HepG2 (cell line): ENCODE measurements around the gene IL17RA. TPM values are rescaled to one million over a fixed set of nuclear protein-coding genes. Genes with fewer than 3 reads are reported as not detected.

Experiments used
- ATAC-seq: fragments of 200-7000 bp; cut with Tn5 transposase; 3 replicates; pipeline ENCODE4 v1.9.1; 2020; ENCODE audit warnings: mild to moderate bottlenecking, moderate library complexity
- BruUV-seq: library from RNA; stranded (reverse); fragments of 400-500 nt; replicated peaks from 2 replicates; lab custom pipeline; 2021; lab: Mats Ljungman, UMichigan
- CTCF ChIA-PET: fragments of 300-600 bp; formaldehyde crosslinking; extraction: SDS; loops from one replicate; lab custom pipeline; 2021; ENCODE audit warnings: low total read pairs, inconsistent platforms, low intra/inter-chr PET ratio; lab: Yijun Ruan, JAX
- POLR2A ChIA-PET: fragments of 350-600 bp; sonication (Branson Sonifier 250); formaldehyde crosslinking; loops from one replicate; lab custom pipeline; 2020; ENCODE audit warnings: antibody characterized with exemption, inconsistent platforms; lab: Yijun Ruan, JAX
- DNase-seq: peaks from one replicate; pipeline ENCODE4 v3.0.0-alpha.2; 2015; ENCODE audit warnings: low spot score
- FAIRE-seq: peaks from 3 replicates; lab custom pipeline; 2011; peaks lifted over from hg19 to GRCh38; lab: Jason Lieb, UNC
- H2AFZ ChIP-seq: one replicate; pipeline ENCODE4 v1.6.1; 2011; ENCODE audit warnings: low read length, inconsistent platforms
- H3K27ac ChIP-seq: fragments of 300-600 bp; 3 replicates; pipeline ENCODE4 v1.8.0; 2011; ENCODE audit warnings: mixed run types, mild to moderate bottlenecking, mixed read lengths, low read length, inconsistent platforms; ENCODE audit not compliant: insufficient read depth; ENCODE audit errors: extremely low read length
- H3K27me3 ChIP-seq, 2 experiments: fragments of 200-600 bp in 1 of 2; 2 replicates in 1 of 2; 3 replicates in 1 of 2; pipeline versions ENCODE4 v1.6.0 to v1.8.0; 2011; ENCODE audit warnings: low read length in 2 of 2, mild to moderate bottlenecking in 2 of 2, moderate library complexity in 2 of 2, inconsistent platforms in 1 of 2; ENCODE audit not compliant: insufficient read depth in 2 of 2, control insufficient read depth in 1 of 2
- H3K36me3 ChIP-seq, 2 experiments: fragments of 200-600 bp in 1 of 2; replicated peaks in 1 of 2; 2 replicates in 1 of 2; 3 replicates in 1 of 2; pipeline versions ENCODE4 v1.5.1 to v1.8.0; 2011; ENCODE audit warnings: low read length in 2 of 2, inconsistent platforms in 1 of 2; ENCODE audit not compliant: insufficient read depth in 2 of 2, control insufficient read depth in 1 of 2
- H3K4me1 ChIP-seq: 2 replicates; pipeline ENCODE4 v1.5.1; 2012; ENCODE audit warnings: low read length, inconsistent platforms; ENCODE audit not compliant: insufficient read depth
- H3K4me2 ChIP-seq: 2 replicates; pipeline ENCODE4 v1.6.0; 2011; ENCODE audit warnings: low read depth, low read length, inconsistent platforms
- H3K4me3 ChIP-seq, 3 experiments: fragments of 200-600 bp in 1 of 3; sonication (generic), shearing (Covaris generic) in 1 of 3; replicated peaks in 1 of 3; 2 replicates each; pipeline ENCODE4 v1.5.1; 2011 to 2016; ENCODE audit warnings: low read length in 3 of 3, inconsistent platforms in 2 of 3, low read depth in 2 of 3, mild to moderate bottlenecking in 2 of 3, control low read depth in 1 of 3, mixed read lengths in 1 of 3; ENCODE audit not compliant: insufficient read depth in 1 of 3
- H3K79me2 ChIP-seq: one replicate; pipeline ENCODE4 v1.6.1; 2011; ENCODE audit warnings: low read length, inconsistent platforms; ENCODE audit not compliant: insufficient read depth
- H3K9ac ChIP-seq: 2 replicates; pipeline ENCODE4 v1.6.0; 2011; ENCODE audit warnings: mild to moderate bottlenecking, low read depth, low read length, inconsistent platforms; ENCODE audit not compliant: insufficient read depth
- H3K9me3 ChIP-seq: 2 replicates; pipeline ENCODE4 v1.5.1; 2012; ENCODE audit warnings: mild to moderate bottlenecking, low read length
- H4K20me1 ChIP-seq: 2 replicates; pipeline ENCODE4 v1.6.0; 2011; ENCODE audit warnings: inconsistent platforms, mild to moderate bottlenecking, low read length, moderate library complexity; ENCODE audit not compliant: insufficient read depth
- GATAD1 ChIP-seq: IDR thresholded peaks from 2 replicates; pipeline ENCODE4 v1.6.1; 2016; ENCODE audit warnings: missing genetic modification reagents, missing compliant biosample characterization
- JARID2 ChIP-seq: sonication (generic); formaldehyde crosslinking; IDR thresholded peaks from 2 replicates; pipeline ENCODE4 v1.8.1; 2023; ENCODE audit warnings: missing genetic modification reagents, inconsistent platforms; ENCODE audit not compliant: insufficient replicate concordance
- MIER3 ChIP-seq: IDR thresholded peaks from 2 replicates; pipeline ENCODE4 v1.6.1; 2016; ENCODE audit warnings: missing compliant biosample characterization, borderline replicate concordance
- SP2 ChIP-seq: sonication (generic); formaldehyde crosslinking; IDR thresholded peaks from 2 replicates; pipeline ENCODE4 v1.5.1; 2020; ENCODE audit warnings: mild to moderate bottlenecking, missing genetic modification reagents
- ZNF235 ChIP-seq: sonication (generic); formaldehyde crosslinking; IDR thresholded peaks from 2 replicates; pipeline ENCODE4 v1.8.1; 2023; ENCODE audit warnings: mild to moderate bottlenecking, missing genetic modification reagents, borderline replicate concordance
- ZNF501 ChIP-seq: sonication (generic); formaldehyde crosslinking; IDR thresholded peaks from 2 replicates; pipeline ENCODE4 v1.5.1; 2020; ENCODE audit warnings: mild to moderate bottlenecking, moderate library complexity, missing genetic modification reagents
- ZNF746 ChIP-seq: sonication (generic); formaldehyde crosslinking; IDR thresholded peaks from 2 replicates; pipeline ENCODE4 v1.8.0; 2022; ENCODE audit warnings: mild to moderate bottlenecking, missing genetic modification reagents
- ZNF816 ChIP-seq: sonication (generic); formaldehyde crosslinking; IDR thresholded peaks from 2 replicates; pipeline ENCODE4 v1.8.0; 2022; ENCODE audit warnings: missing genetic modification reagents, mild to moderate bottlenecking, borderline replicate concordance
- whole genome bisulfite sequencing: methylation state at CpG from one replicate; pipeline ENCODE4 v1.1.6; 2017; ENCODE audit warnings: low lambda C conversion rate; 5-methylcytosine and 5-hydroxymethylcytosine counted together
- in situ Hi-C: cut with HindIII; loops from 2 replicates; pipeline ENCODE4 v1.10.0; 2017; ENCODE audit warnings: low pct_unique_long_range_greater_than_20kb; ENCODE audit not compliant: extremely low pct_ligation_motif_present
- intact Hi-C: fragments of 100-400 bp; cut with micrococcal nuclease; formaldehyde crosslinking; loops from one replicate; pipeline ENCODE4 v1.10.0; 2022; ENCODE audit not compliant: unreplicated experiment
- polyA plus RNA-seq, 8 experiments: library from polyadenylated mRNA; depleted of rRNA in 3 of 8; stranded (reverse) in 7 of 8; unstranded in 1 of 8; fragments of >200 nt; fragmentation: Illumina TruSeq in 4 of 8; extraction: Trizol in 4 of 8; gene quantifications; 2 replicates each; pipeline versions ENCODE4 v1.2.1 to v1.2.3, GENCODE V29; 2011 to 2016; ENCODE audit warnings: low read depth in 4 of 8, missing spikeins in 1 of 8, mixed read lengths in 1 of 8; ENCODE audit not compliant: insufficient read depth in 1 of 8
- total RNA-seq, 5 experiments: library from RNA; depleted of rRNA; stranded (reverse); fragments of >200 nt; fragmentation: Illumina TruSeq; extraction: Trizol; gene quantifications; 2 replicates each; pipeline ENCODE4 v1.2.3, GENCODE V29; 2016; ENCODE audit warnings: low read depth in 1 of 5
- TF ChIP-seq, protein P1 (sequence below): sonication (generic); formaldehyde crosslinking; IDR thresholded peaks from 2 replicates; pipeline ENCODE4 v1.4.0; 2020; ENCODE audit warnings: mild to moderate bottlenecking, missing genetic modification reagents
- TF ChIP-seq, protein P2 (sequence below): sonication (generic); formaldehyde crosslinking; IDR thresholded peaks from 2 replicates; pipeline ENCODE4 v1.9.0; 2021; ENCODE audit warnings: missing genetic modification reagents, mild to moderate bottlenecking, borderline replicate concordance
- TF ChIP-seq, protein P3 (sequence below): sonication (generic); formaldehyde crosslinking; IDR thresholded peaks from 2 replicates; pipeline ENCODE4 v1.4.0; 2020; ENCODE audit warnings: mild to moderate bottlenecking, missing genetic modification reagents
- TF ChIP-seq, protein P4 (sequence below): IDR thresholded peaks from 2 replicates; pipeline ENCODE4 v1.6.1; 2012; ENCODE audit warnings: low read length, improper control_type of control experiment

The IL17RA gene
- total and polyA plus RNA-seq, 2 of the 13 experiments (the other 11 are each of a cell fraction or from before 2014, with no cell fraction given), result 2.5 to 8.2 TPM

DNA sequence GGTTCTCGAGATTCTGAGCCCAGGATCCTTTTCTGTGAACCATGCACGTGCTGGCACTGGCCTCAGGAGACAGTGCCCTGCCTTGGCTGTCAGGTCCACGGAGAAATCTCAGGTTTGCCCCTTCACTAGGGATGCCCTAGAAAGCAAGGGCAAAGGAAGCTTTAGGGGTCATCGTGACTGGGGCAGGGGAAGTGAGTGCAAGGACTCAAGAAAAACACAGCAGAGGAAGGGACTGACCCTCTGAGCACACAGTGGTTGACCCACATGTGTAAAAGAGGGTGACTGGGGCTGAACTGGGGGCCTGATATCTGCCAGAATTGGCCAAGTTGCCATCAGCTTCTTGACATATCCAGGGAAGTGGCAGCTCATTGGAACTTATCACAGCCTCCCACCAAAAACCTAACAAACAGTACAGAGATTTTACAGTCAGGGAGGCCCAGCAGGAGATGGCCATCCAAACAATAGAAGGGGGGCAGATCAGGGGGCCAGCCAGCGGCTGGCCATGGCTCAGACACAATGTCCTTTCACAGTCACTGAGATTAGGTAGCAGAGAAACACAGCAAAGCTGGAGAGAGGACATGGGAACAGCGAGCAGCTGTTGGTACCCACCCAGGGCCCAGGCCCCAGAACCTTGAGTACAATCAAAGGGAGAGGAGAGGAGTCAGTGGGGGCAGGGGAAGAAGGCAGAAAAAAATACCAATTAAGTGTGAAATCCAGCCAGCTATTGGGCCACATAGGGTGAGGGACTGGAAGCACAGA, 32.0 kb downstream of the IL17RA start:
- Histone ChIP-seq H3K9ac (no peak overlapping the region), H2AFZ (no peak overlapping the region), H3K79me2 (no peaks in the 10 kb centered on the region), H3K4me2 (no peak overlapping the region), H3K4me1 (no peaks in the 10 kb centered on the region), H4K20me1 (no peaks in the 10 kb centered on the region), H3K4me3 (no peak overlapping the region), H3K27ac (no peak overlapping the region), H3K9me3 (no peaks in the 10 kb centered on the region), H3K36me3 (no peaks in the 10 kb centered on the region), H3K27me3 (peaks cover 7 to 33% of the 10 kb centered on the region in 2 experiments; a peak in 4 of 5 replicates)
- ATAC-seq (no peak), DNase-seq (no peak), FAIRE-seq (no peak)
- CTCF ChIA-PET, result no interaction called here
- no TSS peak for BruUV-seq
- intact Hi-C loops, result no loop called here
- POLR2A ChIA-PET, result no interaction called here
- in situ Hi-C loops, result no loop called here
- WGBS, result 0% methylated on average over 6 of the region's 6 CpGs
- TF ChIP-seq, protein P1, sequence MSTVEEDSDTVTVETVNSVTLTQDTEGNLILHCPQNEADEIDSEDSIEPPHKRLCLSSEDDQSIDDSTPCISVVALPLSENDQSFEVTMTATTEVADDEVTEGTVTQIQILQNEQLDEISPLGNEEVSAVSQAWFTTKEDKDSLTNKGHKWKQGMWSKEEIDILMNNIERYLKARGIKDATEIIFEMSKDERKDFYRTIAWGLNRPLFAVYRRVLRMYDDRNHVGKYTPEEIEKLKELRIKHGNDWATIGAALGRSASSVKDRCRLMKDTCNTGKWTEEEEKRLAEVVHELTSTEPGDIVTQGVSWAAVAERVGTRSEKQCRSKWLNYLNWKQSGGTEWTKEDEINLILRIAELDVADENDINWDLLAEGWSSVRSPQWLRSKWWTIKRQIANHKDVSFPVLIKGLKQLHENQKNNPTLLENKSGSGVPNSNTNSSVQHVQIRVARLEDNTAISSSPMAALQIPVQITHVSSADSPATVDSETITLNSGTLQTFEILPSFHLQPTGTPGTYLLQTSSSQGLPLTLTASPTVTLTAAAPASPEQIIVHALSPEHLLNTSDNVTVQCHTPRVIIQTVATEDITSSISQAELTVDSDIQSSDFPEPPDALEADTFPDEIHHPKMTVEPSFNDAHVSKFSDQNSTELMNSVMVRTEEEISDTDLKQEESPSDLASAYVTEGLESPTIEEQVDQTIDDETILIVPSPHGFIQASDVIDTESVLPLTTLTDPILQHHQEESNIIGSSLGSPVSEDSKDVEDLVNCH (CRISPR knock-in tag), result no peak
- TF ChIP-seq, protein P2, sequence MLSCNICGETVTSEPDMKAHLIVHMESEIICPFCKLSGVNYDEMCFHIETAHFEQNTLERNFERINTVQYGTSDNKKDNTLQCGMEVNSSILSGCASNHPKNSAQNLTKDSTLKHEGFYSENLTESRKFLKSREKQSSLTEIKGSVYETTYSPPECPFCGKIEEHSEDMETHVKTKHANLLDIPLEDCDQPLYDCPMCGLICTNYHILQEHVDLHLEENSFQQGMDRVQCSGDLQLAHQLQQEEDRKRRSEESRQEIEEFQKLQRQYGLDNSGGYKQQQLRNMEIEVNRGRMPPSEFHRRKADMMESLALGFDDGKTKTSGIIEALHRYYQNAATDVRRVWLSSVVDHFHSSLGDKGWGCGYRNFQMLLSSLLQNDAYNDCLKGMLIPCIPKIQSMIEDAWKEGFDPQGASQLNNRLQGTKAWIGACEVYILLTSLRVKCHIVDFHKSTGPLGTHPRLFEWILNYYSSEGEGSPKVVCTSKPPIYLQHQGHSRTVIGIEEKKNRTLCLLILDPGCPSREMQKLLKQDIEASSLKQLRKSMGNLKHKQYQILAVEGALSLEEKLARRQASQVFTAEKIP (CRISPR knock-in tag), result no peak
- TF ChIP-seq MIER3 (CRISPR knock-in tag), result no peak
- TF ChIP-seq GATAD1, result no peak
- no peak for TF ChIP-seq ZNF501 (CRISPR knock-in tag)
- TF ChIP-seq ZNF235 (CRISPR knock-in tag), result no peak
- TF ChIP-seq, protein P3, sequence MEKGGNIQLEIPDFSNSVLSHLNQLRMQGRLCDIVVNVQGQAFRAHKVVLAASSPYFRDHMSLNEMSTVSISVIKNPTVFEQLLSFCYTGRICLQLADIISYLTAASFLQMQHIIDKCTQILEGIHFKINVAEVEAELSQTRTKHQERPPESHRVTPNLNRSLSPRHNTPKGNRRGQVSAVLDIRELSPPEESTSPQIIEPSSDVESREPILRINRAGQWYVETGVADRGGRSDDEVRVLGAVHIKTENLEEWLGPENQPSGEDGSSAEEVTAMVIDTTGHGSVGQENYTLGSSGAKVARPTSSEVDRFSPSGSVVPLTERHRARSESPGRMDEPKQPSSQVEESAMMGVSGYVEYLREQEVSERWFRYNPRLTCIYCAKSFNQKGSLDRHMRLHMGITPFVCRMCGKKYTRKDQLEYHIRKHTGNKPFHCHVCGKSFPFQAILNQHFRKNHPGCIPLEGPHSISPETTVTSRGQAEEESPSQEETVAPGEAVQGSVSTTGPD (CRISPR knock-in tag), result no peak
- no peak for TF ChIP-seq JARID2 (CRISPR knock-in tag)
- TF ChIP-seq SP2, result no peak
- no peak for TF ChIP-seq ZNF746 (CRISPR knock-in tag)
- TF ChIP-seq, protein P4, sequence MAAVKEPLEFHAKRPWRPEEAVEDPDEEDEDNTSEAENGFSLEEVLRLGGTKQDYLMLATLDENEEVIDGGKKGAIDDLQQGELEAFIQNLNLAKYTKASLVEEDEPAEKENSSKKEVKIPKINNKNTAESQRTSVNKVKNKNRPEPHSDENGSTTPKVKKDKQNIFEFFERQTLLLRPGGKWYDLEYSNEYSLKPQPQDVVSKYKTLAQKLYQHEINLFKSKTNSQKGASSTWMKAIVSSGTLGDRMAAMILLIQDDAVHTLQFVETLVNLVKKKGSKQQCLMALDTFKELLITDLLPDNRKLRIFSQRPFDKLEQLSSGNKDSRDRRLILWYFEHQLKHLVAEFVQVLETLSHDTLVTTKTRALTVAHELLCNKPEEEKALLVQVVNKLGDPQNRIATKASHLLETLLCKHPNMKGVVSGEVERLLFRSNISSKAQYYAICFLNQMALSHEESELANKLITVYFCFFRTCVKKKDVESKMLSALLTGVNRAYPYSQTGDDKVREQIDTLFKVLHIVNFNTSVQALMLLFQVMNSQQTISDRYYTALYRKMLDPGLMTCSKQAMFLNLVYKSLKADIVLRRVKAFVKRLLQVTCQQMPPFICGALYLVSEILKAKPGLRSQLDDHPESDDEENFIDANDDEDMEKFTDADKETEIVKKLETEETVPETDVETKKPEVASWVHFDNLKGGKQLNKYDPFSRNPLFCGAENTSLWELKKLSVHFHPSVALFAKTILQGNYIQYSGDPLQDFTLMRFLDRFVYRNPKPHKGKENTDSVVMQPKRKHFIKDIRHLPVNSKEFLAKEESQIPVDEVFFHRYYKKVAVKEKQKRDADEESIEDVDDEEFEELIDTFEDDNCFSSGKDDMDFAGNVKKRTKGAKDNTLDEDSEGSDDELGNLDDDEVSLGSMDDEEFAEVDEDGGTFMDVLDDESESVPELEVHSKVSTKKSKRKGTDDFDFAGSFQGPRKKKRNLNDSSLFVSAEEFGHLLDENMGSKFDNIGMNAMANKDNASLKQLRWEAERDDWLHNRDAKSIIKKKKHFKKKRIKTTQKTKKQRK, result no peak
- TF ChIP-seq ZNF816 (CRISPR knock-in tag), result no peak
